GM12878 (cell line): ENCODE data around the gene TECPR1.

ENCODE experiments used
- CHD1 ChIP-seq: IDR thresholded peaks from 2 replicates; pipeline ENCODE4 v1.6.1; 2012; ENCODE audit warnings: low read depth, low read length, improper control_type of control experiment
- MAX ChIP-seq: IDR thresholded peaks from 2 replicates; pipeline ENCODE4 v1.6.1; 2012; ENCODE audit warnings: low read depth, low read length, improper control_type of control experiment
- POLR2AphosphoS5 ChIP-seq: IDR thresholded peaks from 2 replicates; pipeline ENCODE4 v1.6.1; 2011; ENCODE audit warnings: mild to moderate bottlenecking, low read length, inconsistent platforms
- RCOR1 ChIP-seq: conservative IDR thresholded peaks from 2 replicates; pipeline ENCODE4 v1.6.1; 2012; ENCODE audit warnings: low read depth, low read length, improper control_type of control experiment
- REST ChIP-seq: IDR thresholded peaks from 2 replicates; pipeline ENCODE4 v1.6.1; 2012; ENCODE audit warnings: mild to moderate bottlenecking, low read depth, low read length
- RFX5 ChIP-seq: IDR thresholded peaks from 2 replicates; pipeline ENCODE4 v1.6.1; 2011; ENCODE audit warnings: low read depth, low read length, improper control_type of control experiment

GRCh38 chr7:98296833-98297232 lies 44.8 kb upstream of the TECPR1 start:
- TF ChIP-seq REST (no peak), POLR2AphosphoS5 (no peak), RCOR1 (no peak), CHD1 (no peak), RFX5 (no peak), MAX (no peak)
